NOMO-1 (cell line): ENCODE results near the gene FOXF1.

Experiments used
- DNase-seq, 2 experiments: peaks; one replicate each; lab custom pipeline; 2025; ENCODE audit not compliant: unreplicated experiment in 2 of 2; lab: John Stamatoyannopoulos, UW

The FOXF1 gene

DNA sequence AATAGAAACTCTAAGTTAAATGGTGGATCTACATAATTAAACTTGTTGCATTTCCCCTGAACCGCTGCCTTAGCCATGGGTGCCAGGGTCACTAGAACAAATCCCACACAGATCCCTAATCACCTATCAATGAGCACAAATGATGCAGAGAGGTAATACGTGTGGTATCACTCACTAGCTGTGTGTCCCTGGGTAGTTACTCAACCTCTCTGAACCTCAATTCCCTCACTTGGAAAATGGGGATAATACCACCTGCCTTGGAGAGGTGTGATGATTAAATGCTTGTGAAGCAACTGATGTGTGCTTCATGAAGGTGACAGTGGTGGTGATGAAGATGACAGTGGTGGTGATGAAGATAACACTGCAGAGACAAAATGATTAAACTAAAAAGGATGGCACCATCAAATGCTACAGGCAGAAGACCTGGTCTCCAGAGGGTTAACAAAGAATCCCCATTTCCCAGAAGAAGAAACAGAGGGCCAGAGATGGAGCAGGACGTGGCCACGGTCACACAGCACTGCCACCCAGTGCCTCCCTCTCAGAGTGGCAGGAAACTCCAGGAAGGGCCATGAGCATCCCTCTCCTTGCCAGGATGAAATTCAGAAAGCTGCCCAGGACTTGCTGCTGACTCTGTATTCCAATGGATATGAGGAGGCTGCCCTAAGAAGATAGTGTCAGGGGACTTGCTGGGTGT lies 17.9 kb upstream of the FOXF1 start:
- no peak for DNase-seq

- DNase-seq, result no peak
Measured at GRCh38 chr16:86492961-86493629, 17.2 kb upstream of the FOXF1 start.

DNA sequence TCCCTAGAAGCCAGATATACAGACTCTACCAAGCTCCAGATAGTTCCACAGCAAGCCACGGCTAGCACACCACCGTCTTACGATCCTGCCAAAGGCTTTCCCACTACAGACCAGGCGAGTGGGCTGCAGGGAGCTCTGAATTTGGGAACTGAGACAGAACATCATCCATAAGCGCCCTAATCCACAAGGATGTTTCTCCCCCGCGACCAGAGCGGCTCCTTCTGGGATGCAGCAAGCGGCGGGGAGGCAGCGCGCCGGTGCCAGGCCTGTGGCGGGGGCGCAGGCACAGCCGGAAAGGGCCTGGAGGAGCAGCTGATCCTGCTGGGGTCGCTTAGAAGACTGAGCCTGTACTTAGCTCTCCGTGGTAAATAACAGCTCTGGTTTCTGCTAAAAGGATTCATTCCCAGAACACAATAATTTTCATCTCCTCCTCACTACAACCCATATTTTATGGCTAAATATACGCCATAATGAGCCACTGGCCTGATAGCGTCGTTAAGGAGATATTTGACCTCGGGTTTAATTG lies 16.2 kb upstream of the FOXF1 start:
- no peak for DNase-seq

- no peak for DNase-seq
Measured at GRCh38 chr16:86494565-86495356, 15.6 kb upstream of the FOXF1 start.

GRCh38 chr16:86495357-86495701 lies 15.0 kb upstream of the FOXF1 start:
- no peak for DNase-seq

GRCh38 chr16:86495756-86496261 lies 14.5 kb upstream of the FOXF1 start:
- DNase-seq, result no peak

DNA sequence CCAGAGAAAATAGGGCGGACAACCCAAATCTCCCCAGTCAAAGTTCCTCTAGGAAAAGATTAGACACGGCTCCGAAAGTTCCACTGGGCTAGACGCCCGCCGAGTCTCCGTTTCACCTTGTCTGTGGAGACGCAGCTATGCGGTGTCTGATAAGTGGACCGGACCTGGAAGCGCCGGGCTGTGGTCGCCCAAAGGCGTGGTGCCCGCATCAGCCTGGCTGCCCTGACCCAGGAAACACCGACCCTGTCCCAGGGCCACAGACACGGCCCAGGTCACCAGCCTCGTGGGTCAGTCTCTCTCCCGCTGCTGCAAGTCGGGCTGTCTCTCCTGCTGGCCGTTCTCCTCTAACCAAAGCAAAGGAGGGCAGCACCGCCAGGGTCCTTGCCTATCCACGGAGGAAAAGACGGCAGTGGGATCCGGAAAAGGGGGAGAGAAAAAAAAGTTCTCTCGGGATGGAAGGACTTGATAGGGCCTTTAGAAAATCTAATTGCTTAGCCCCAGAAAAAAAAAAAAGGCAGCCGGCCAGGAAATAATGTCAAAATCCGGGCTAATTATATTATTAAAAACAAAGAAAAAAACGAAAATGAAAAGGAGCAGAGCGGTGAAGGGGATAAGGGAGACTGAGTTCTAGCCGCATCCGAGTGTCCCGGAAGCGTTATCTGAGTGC lies 13.9 kb upstream of the FOXF1 start:
- DNase-seq, result no peak

DNA sequence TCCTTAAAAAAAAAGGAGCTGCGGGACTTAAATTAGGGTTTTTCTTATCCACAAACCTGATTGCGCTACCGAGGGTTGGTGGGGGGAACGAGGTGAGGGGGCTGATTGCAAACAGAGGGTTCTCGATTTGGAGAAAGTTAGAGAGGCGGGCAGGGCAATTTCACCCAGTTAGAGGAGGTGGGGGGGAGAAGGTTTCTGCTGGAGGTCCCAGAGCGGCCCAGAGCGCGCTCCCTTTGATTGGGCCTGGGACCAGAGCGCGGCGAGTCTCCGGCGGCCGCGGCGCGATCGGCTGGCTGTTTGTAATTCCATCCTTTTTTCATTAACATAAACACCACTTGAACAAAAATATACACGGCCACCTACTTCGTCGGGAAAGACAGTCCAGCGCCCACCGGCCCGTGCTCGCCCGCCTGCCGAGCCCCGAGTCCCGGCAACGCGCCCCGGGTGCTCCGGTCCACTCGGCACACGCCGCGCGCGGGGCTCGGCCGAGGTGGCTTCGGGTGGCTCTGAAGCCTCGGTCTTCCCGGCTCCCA lies 13.3 kb upstream of the FOXF1 start:
- DNase-seq, result no peak

DNA sequence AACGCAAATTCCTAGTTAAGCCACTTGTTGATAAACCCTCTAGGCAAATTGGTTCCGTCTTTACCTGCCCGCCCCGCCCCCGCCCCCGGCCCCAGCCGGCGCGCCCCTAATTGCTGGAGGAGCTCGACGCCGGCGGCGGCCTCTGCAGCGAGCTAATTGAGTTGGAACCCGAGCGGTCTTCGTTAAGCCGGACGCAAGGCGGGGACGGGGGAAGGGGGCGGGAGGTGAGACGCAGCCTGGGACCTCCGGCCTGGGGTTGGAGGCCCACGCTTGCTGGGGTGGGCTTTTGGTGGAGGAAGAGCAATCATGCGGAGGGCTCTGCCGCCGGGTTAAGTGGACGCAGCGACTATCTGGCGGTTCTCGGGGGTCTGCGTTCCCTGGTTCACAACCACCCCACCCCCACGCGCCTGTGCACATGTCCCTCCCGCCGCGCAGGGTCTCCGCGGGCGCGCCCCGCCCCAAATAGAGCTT lies 12.7 kb upstream of the FOXF1 start:
- no peak for DNase-seq

DNA sequence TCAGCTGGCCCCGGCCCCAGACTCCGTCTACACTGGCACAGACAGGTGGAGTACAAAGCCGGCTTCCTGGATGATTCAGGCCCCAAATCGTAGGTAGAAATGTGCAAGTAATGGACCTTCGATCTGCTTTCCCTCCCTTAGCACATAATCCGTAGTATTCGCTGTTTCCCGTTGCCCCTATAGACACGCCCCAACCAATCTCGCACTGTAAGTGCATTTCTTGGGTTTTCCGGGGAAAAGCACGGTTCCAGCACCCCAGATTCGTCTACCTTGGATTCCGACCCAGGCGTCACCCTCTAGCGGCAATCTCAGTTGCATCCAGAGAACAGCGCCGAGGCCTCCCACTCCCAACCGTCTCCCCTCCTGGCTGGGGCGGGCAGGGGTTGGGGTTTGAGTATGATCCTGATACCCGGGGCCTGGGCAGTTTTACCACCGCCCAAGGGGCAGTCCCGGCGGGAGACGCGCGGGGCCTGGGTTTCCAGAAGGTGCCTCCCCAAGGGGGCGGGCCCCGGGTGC lies 12.1 kb upstream of the FOXF1 start:
- no peak for DNase-seq

- no peak for DNase-seq
Measured at GRCh38 chr16:86498671-86499439, 11.5 kb upstream of the FOXF1 start.

DNA sequence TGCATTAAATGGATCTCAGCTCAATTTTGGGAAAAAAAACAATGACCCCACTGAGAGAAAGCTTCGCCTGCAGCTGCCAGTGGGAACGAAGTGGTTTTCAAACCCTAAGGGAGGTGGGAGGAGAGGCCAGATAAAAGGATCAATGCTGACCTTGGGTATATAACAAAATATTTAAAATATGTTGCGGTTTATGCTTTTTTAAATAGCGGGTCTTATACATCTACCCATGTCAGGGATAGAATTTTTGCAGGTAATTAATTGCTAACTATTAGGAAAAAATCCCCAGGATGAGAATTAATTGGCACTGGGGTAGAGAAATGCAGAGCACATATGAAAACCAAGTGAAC lies 10.9 kb upstream of the FOXF1 start:
- DNase-seq, result no peak

DNA sequence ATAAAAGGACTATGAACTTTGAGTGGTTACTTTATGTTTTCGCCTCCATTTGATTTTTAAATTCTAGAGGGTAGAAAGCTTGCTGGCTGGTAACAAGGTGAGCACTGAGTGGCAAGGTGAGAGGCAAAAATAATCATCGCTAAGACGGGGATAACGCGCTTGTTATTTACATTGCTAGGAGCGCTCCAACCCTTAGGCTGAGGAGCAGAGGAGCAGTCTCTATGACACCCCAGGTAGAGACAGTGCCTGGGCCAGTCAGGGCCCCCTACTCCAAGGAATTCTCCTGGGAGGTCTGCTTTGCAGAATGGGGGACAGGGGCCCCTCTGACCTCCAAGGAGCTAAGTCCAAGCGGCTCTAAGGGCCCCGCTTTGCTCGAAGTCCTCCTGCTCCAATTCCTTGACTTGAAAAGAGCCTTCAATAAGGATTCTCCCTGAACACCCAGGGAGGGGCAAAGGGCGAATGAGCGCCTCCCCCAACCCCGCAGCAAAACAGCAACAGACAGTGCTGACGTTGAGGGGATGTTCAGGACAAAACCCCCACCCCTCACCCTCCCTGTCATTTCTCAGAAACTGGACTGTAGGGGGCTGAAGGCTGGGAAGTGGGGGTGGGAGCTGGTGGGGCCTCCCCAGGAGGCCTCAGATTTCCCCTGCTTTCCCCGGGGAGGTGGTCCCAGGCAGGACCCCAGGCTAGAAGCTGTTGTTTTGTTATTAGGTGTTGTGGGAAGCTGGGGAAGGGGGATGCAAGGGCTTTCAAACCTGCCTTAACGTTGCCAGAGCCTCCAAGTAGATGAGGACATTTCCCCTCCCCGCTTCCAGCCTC lies 10.2 kb upstream of the FOXF1 start:
- no peak for DNase-seq

- no peak for DNase-seq
Measured at GRCh38 chr16:86500708-86501510, 9.4 kb upstream of the FOXF1 start.

- no peak for DNase-seq
Measured at GRCh38 chr16:86501989-86502855, 8.1 kb upstream of the FOXF1 start.

DNA sequence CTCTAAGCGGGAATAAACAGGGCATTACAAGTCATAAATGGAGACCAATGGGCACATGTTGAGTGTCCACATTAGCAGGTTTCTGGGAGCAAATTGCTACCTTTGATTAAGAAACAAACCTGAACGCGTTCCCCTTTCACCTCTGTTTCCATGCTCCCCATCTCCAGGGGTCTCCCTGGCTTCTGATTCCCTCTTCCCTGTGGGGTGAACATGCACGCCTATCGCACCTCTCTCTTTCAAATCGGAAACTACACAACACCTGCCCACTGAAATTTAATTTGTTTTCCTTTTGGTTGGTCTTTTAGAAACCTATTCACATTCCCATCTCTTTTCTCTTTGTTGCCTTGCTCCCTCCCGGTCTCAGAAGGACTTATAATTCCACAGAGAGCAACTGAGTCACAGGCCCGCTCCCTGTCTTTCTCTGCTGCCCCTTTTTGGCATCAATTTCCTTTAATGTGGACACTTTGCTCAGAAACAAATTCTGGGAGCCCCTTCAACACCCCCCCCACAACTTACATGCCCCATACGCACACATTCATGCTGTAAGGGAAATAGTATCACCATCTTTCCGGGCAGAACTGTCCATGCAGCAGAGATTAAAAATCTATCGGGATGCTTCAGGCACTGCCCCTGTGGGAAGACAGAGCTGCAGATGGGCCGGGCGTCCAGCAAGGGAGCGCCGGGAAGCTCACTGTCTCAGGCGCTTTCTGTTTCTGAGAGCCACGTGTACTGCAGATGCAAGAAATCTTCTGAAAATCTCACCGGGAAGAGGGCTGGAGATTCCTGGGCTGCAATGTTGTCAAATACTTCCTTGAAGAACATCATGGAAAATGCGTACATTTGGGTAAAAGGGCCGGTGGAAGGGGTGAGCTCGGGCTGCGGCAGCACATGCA lies 7.2 kb upstream of the FOXF1 start:
- no peak for DNase-seq
